ENCODE data around the gene MORC3.
A peak's percentile ranks its signal among the peaks of the same experiment; 100 is the strongest.
"Not testable (repeated sequence)": the region's sequence is repeated elsewhere in the genome, so short reads cannot be mapped to it uniquely, and the experiment has no call there.

The MORC3 gene

GRCh38 chr21:36386031-36386642 is 66.1 kb downstream of the MORC3 start:
- DNase-seq (ENCODE audit: low spot score): no peak

GRCh38 chr21:36388096-36388495 is 68.1 kb downstream of the MORC3 start:
- DNase-seq (ENCODE audit: low spot score): no peak

GRCh38 chr21:36388835-36389234 is 68.8 kb downstream of the MORC3 start:
- peak; percentile 64 for DNase-seq (ENCODE audit: low spot score)

GRCh38 chr21:36391649-36392048 is 71.7 kb downstream of the MORC3 start:
- DNase-seq (ENCODE audit: low spot score): not testable (repeated sequence)

GRCh38 chr21:36395353-36396111 is 75.5 kb downstream of the MORC3 start:
- no peak for DNase-seq (ENCODE audit: low spot score)

GRCh38 chr21:36396325-36396724 is 76.3 kb downstream of the MORC3 start:
- no peak for DNase-seq (ENCODE audit: low spot score)

- DNase-seq (ENCODE audit: low spot score): no peak
Observed at GRCh38 chr21:36396971-36397370, 77.0 kb downstream of the MORC3 start.

GRCh38 chr21:36397606-36398005 is 77.6 kb downstream of the MORC3 start:
- DNase-seq (ENCODE audit: low spot score): no peak

- DNase-seq (ENCODE audit: low spot score): not testable (repeated sequence)
Observed at GRCh38 chr21:36399736-36400135, 79.7 kb downstream of the MORC3 start.

- no peak for DNase-seq (ENCODE audit: low spot score)
Observed at GRCh38 chr21:36400719-36401118, 80.7 kb downstream of the MORC3 start.

GRCh38 chr21:36402339-36402738 is 82.3 kb downstream of the MORC3 start:
- no peak for DNase-seq (ENCODE audit: low spot score)

- DNase-seq (ENCODE audit: low spot score): no peak
Observed at GRCh38 chr21:36403713-36404112, 83.7 kb downstream of the MORC3 start.

GRCh38 chr21:36408568-36408967 is 88.6 kb downstream of the MORC3 start:
- no peak for DNase-seq (ENCODE audit: low spot score)

GRCh38 chr21:36411301-36411700 is 91.3 kb downstream of the MORC3 start:
- no peak for DNase-seq (ENCODE audit: low spot score)

- DNase-seq (ENCODE audit: low spot score): no peak
Observed at GRCh38 chr21:36412916-36413315, 92.9 kb downstream of the MORC3 start.

GRCh38 chr21:36415375-36415774 is 95.4 kb downstream of the MORC3 start:
- DNase-seq (ENCODE audit: low spot score): no peak

GRCh38 chr21:36419241-36419640 is 99.2 kb downstream of the MORC3 start:
- DNase-seq (ENCODE audit: low spot score): no peak

GRCh38 chr21:36419996-36420395 is 100.0 kb downstream of the MORC3 start:
- DNase-seq (ENCODE audit: low spot score): peak; percentile 90

- DNase-seq (ENCODE audit: low spot score): no peak
Observed at GRCh38 chr21:36420571-36421339, 100.8 kb downstream of the MORC3 start.

GRCh38 chr21:36422279-36423098 is 102.5 kb downstream of the MORC3 start:
- peak; percentile 74 for DNase-seq (ENCODE audit: low spot score)

GRCh38 chr21:36423771-36424433 is 103.9 kb downstream of the MORC3 start:
- no peak for DNase-seq (ENCODE audit: low spot score)

- DNase-seq (ENCODE audit: low spot score): no peak
Observed at GRCh38 chr21:36424592-36424991, 104.6 kb downstream of the MORC3 start.
